Adrenal gland (tissue), 5 donors: ENCODE data around the gene TCP10L.

Experiments used
- POLR2A ChIP-seq, 2 donors: fragments of 450-650 bp; IDR thresholded peaks; one replicate each; pipeline ENCODE4 v1.6.1; 2017; ENCODE audit warnings: antibody characterized with exemption in 2 of 2, mild to moderate bottlenecking in 2 of 2, moderate library complexity in 1 of 2
- TF ChIP-seq, protein P1 (sequence below), 6 experiments: fragments of 450-650 bp in 4 of 6; fragments of 200-600 bp in 2 of 6; sonication (generic) in 1 of 6; IDR thresholded peaks; 1 replicate in 5 of 6; 2 replicates in 1 of 6; pipeline versions ENCODE4 v1.5.1 to v1.8.0; 2016 to 2021; ENCODE audit warnings: antibody characterized with exemption in 6 of 6, mild to moderate bottlenecking in 2 of 6, moderate library complexity in 1 of 6
- donor health status: DM: no; HTN: no; CAD: no.

DNA sequence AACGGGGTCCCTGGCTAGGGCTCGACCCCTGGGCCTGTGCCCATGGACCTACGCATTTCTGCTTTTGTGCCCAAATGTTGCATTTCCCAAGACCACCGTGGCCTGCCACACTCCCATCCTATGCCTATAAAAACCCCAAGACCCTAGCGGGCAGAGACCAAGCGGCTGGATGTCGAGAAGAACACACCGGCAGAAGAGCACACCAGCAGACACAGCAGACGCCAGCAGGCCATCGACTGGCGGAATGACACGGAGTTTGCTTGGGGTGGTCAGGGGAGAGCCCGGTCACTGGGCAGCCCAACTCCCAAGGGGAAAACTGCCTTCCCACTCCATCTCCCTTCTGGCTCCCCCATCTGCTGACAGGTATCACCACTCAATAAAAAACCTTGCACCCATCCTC, 4.4 kb downstream of the TCP10L start:
- TF ChIP-seq, protein P1, sequence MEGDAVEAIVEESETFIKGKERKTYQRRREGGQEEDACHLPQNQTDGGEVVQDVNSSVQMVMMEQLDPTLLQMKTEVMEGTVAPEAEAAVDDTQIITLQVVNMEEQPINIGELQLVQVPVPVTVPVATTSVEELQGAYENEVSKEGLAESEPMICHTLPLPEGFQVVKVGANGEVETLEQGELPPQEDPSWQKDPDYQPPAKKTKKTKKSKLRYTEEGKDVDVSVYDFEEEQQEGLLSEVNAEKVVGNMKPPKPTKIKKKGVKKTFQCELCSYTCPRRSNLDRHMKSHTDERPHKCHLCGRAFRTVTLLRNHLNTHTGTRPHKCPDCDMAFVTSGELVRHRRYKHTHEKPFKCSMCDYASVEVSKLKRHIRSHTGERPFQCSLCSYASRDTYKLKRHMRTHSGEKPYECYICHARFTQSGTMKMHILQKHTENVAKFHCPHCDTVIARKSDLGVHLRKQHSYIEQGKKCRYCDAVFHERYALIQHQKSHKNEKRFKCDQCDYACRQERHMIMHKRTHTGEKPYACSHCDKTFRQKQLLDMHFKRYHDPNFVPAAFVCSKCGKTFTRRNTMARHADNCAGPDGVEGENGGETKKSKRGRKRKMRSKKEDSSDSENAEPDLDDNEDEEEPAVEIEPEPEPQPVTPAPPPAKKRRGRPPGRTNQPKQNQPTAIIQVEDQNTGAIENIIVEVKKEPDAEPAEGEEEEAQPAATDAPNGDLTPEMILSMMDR (IDR thresholded peaks at IDR 0.05) = no peak
- TF ChIP-seq POLR2A (IDR thresholded peaks at IDR 0.05) = no peak
